Skeletal muscle satellite cell (primary cell): ENCODE data around the gene UPF3A. TPM values are rescaled to one million over a fixed set of nuclear protein-coding genes. Genes with fewer than 3 reads are reported as not detected.

Experiments used
- H3K27me3 ChIP-seq: 2 replicates; pipeline ENCODE4 v1.7.0; 2013; ENCODE audit warnings: low read length; ENCODE audit not compliant: control insufficient read depth, insufficient read depth
- H3K36me3 ChIP-seq: 2 replicates; pipeline ENCODE4 v1.7.0; 2013; ENCODE audit warnings: mild to moderate bottlenecking, control low read depth, low read length; ENCODE audit not compliant: insufficient read depth
- H3K4me1 ChIP-seq: 2 replicates; pipeline ENCODE4 v1.7.0; 2013; ENCODE audit warnings: low read length; ENCODE audit not compliant: control insufficient read depth, insufficient read depth
- H3K4me2 ChIP-seq: 2 replicates; pipeline ENCODE4 v1.7.0; 2013; ENCODE audit warnings: mild to moderate bottlenecking, low read length
- H3K4me3 ChIP-seq: 2 replicates; pipeline ENCODE4 v1.7.0; 2013; ENCODE audit warnings: low read length
- H3K9ac ChIP-seq: 2 replicates; pipeline ENCODE4 v1.7.0; 2013; ENCODE audit warnings: mild to moderate bottlenecking, low read depth, low read length, moderate library complexity
- H3K9me3 ChIP-seq: replicated peaks from 2 replicates; pipeline ENCODE4 v1.7.0; 2013; ENCODE audit warnings: mild to moderate bottlenecking, control low read depth, low read length
- total RNA-seq: library from RNA; depleted of rRNA; stranded (reverse); fragments of >200 nt; gene quantifications from 2 replicates; pipeline ENCODE4 v1.2.3, GENCODE V29; 2012; rRNA removed

Gene UPF3A
- 9.4 and 18.5 TPM in 2 replicates for total RNA-seq

- Histone ChIP-seq H3K4me2 (peak within 1 kb of the TSS; percentile 90), H3K4me3 (peak within 1 kb of the TSS; percentile 97), H3K4me1 (peaks cover 33% of the 10 kb centered on the region), H3K9me3 (no peaks in the 10 kb centered on the region), H3K9ac (peak within 1 kb of the TSS; percentile 96), H3K27me3 (no peaks in the 10 kb centered on the region), H3K36me3 (peaks cover 36% of the 10 kb centered on the region)
Measured at GRCh38 chr13:114281351-114282040, at the start of gene UPF3A. Gene UPF3A, plus strand, starts transcription at chr13:114281601. Its CDS starts 39 bp downstream, at chr13:114281640.

- no peaks in the 10 kb centered on the region for H3K9me3 ChIP-seq
- peaks cover 5% of the 10 kb centered on the region for H3K4me1 ChIP-seq
Measured at GRCh38 chr13:114231886-114232285, 49.5 kb upstream of the UPF3A start.

GRCh38 chr13:114234266-114234644 lies 47.1 kb upstream of the UPF3A start:
- H3K9ac ChIP-seq: peak overlapping the region; percentile 50
- peaks cover 5% of the 10 kb centered on the region for H3K4me1 ChIP-seq
- H3K27me3 ChIP-seq: peaks cover 11% of the 10 kb centered on the region

More at GRCh38 chr13:114231886-114232285, 49.5 kb upstream of the UPF3A start:
- Histone ChIP-seq H3K36me3 (peaks cover 3% of the 10 kb centered on the region), H3K9ac (no peak overlapping the region), H3K4me3 (no peak overlapping the region), H3K27me3 (peaks cover 20% of the 10 kb centered on the region), H3K4me2 (no peak overlapping the region)

GRCh38 chr13:114234645-114235421 lies 46.6 kb upstream of the UPF3A start, which contains the start of gene CDC16:
Gene CDC16, plus strand, starts transcription at chr13:114234897. Its CDS starts 188 bp downstream, at chr13:114235085.
- Histone ChIP-seq H3K27me3 (peaks cover 7% of the 10 kb centered on the region), H3K9ac (peak within 1 kb of the TSS; percentile 93), H3K9me3 (no peaks in the 10 kb centered on the region), H3K4me1 (peaks cover 5% of the 10 kb centered on the region), H3K4me2 (peak within 1 kb of the TSS; percentile 96), H3K4me3 (peak within 1 kb of the TSS; percentile 87), H3K36me3 (peaks cover 27% of the 10 kb centered on the region)

More at GRCh38 chr13:114234266-114234644, 47.1 kb upstream of the UPF3A start:
- peak overlapping the region; percentile 87 for H3K4me3 ChIP-seq
- H3K4me2 ChIP-seq: peak overlapping the region; percentile 96
- H3K9me3 ChIP-seq: no peaks in the 10 kb centered on the region
- peaks cover 22% of the 10 kb centered on the region for H3K36me3 ChIP-seq

- H3K9ac ChIP-seq: peak overlapping the region; percentile 93
- H3K27me3 ChIP-seq: peaks cover under 1% of the 10 kb centered on the region
- peaks cover 5% of the 10 kb centered on the region for H3K4me1 ChIP-seq
- H3K4me2 ChIP-seq: peak overlapping the region; percentile 96
- peak overlapping the region; percentile 87 for H3K4me3 ChIP-seq
- H3K9me3 ChIP-seq: no peaks in the 10 kb centered on the region
- peaks cover 31% of the 10 kb centered on the region for H3K36me3 ChIP-seq
Measured at GRCh38 chr13:114235697-114236096, 45.7 kb upstream of the UPF3A start.

GRCh38 chr13:114236227-114236626 lies 45.2 kb upstream of the UPF3A start:
- Histone ChIP-seq H3K9ac (peak overlapping the region; percentile 93), H3K36me3 (peaks cover 36% of the 10 kb centered on the region), H3K4me3 (peak overlapping the region; percentile 87), H3K9me3 (no peaks in the 10 kb centered on the region), H3K27me3 (no peaks in the 10 kb centered on the region), H3K4me1 (peaks cover 5% of the 10 kb centered on the region), H3K4me2 (peak overlapping the region; percentile 96)

DNA sequence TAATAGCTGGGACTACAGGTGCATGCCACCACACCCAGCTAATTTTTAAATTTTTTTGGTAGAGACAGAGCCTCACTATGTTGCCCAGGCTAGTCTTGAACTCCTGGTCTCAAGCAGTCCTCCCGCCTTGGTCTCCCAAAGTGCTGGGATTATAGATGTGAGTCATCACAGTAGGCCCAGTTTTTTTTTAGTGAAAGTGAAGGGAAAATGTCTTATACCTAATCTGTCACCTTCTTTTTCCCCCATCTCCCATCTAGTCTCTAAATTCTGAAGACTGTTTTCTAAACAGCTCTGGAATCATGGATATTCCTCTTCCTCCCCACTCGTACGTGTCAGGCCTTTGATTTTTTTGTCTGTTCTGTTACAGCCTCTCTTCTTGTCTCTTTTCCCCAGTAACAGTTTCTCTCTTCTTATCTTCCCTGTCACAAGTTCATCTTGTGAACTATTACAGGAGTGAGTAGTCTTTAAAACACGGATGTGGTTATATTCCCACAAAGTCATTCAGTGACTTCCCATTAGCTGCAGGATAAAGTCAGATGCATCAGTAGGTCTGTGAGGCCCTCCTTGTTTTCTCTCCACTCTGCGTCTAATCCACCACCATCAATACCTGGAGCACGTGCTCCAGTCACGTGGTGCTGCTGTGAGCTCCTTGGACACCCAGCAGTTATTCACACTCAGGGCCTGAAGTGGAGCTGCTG lies 43.8 kb upstream of the UPF3A start:
- Histone ChIP-seq H3K4me3 (no peak overlapping the region), H3K4me2 (no peak overlapping the region), H3K4me1 (peaks cover 5% of the 10 kb centered on the region), H3K27me3 (no peaks in the 10 kb centered on the region), H3K36me3 (peaks cover 50% of the 10 kb centered on the region), H3K9me3 (no peaks in the 10 kb centered on the region), H3K9ac (no peak overlapping the region)

- Histone ChIP-seq H3K27me3 (no peaks in the 10 kb centered on the region), H3K36me3 (peaks cover 89% of the 10 kb centered on the region), H3K4me1 (no peaks in the 10 kb centered on the region), H3K9ac (no peak overlapping the region), H3K4me3 (no peak overlapping the region), H3K4me2 (no peak overlapping the region), H3K9me3 (no peaks in the 10 kb centered on the region)
Measured at GRCh38 chr13:114241918-114242317, 39.5 kb upstream of the UPF3A start.

- H3K27me3 ChIP-seq: no peaks in the 10 kb centered on the region
- no peak overlapping the region for H3K4me3 ChIP-seq
- H3K4me1 ChIP-seq: no peaks in the 10 kb centered on the region
- no peaks in the 10 kb centered on the region for H3K9me3 ChIP-seq
- H3K36me3 ChIP-seq: peaks cover 90% of the 10 kb centered on the region
- no peak overlapping the region for H3K9ac ChIP-seq
- no peak overlapping the region for H3K4me2 ChIP-seq
Measured at GRCh38 chr13:114243971-114244370, 37.4 kb upstream of the UPF3A start.

GRCh38 chr13:114244637-114245036 lies 36.8 kb upstream of the UPF3A start:
- H3K4me2 ChIP-seq: no peak overlapping the region
- H3K9ac ChIP-seq: no peak overlapping the region
- peaks cover 89% of the 10 kb centered on the region for H3K36me3 ChIP-seq

DNA sequence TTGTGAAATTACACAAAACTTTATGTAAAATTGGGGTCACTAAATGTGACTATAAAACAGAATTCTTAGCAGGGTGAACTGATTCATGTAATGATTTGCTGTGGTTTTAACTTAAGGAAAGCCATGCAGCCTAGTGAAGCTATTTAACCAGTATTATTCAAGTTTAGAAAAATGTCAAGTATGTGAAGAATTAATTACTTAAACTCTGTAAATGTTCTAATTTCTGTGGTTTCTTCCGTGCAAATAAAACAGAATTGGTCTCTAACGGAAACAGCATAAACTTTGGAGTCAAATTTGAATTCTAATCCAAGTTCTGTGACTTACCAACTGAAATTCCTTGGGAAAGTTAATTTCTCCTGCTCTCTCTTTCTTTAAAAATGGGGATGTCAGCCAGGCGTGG lies 33.4 kb upstream of the UPF3A start:
- Histone ChIP-seq H3K27me3 (no peaks in the 10 kb centered on the region), H3K36me3 (peaks cover 86% of the 10 kb centered on the region), H3K9ac (peak overlapping the region; percentile 61), H3K9me3 (no peaks in the 10 kb centered on the region), H3K4me1 (no peaks in the 10 kb centered on the region), H3K4me2 (no peak overlapping the region), H3K4me3 (no peak overlapping the region)

More at GRCh38 chr13:114244637-114245036, 36.8 kb upstream of the UPF3A start:
- Histone ChIP-seq H3K4me3 (no peak overlapping the region), H3K27me3 (no peaks in the 10 kb centered on the region), H3K4me1 (no peaks in the 10 kb centered on the region), H3K9me3 (no peaks in the 10 kb centered on the region)
